Cardiac fibroblast (primary cell): ENCODE data around the gene NPTN.

ENCODE experiments used
- DNase-seq, 2 donors: peaks; one replicate each; pipeline versions ENCODE4 v3.0.0 to v3.0.0-alpha.2; 2010; ENCODE audit warnings: low read depth in 2 of 2
- H3K4me3 ChIP-seq, 2 donors: replicated peaks in 1 of 2; 1 replicate in 1 of 2; 2 replicates in 1 of 2; pipeline ENCODE4 v1.5.1; 2011; ENCODE audit warnings: low read depth in 2 of 2, low read length in 2 of 2, mild to moderate bottlenecking in 2 of 2, moderate library complexity in 1 of 2
- TF ChIP-seq, protein P1 (sequence below): IDR thresholded peaks from one replicate; pipeline ENCODE4 v1.5.1; 2011; ENCODE audit warnings: low read depth, mild to moderate bottlenecking, low read length, inconsistent platforms

Gene NPTN

DNA sequence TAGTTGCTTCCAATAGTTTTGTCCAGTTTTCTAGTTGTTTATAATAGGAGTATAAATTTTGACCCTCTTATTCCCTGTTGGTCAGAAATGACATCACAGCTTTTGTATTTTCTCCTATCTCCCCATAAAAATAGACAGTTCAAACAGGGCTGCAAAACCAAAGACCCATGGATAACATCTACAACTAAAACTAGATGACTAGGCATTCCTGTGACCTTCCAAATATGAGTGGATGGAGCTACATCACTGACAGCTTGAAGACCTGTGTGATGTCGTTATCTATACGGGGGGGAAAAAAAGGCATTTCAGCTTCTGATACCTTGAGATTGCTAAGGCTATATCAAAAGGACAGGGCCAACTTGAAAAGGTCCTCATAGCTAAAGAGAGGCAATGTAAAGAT is 105.6 kb downstream of the NPTN start:
- no peak overlapping the region for H3K4me3 ChIP-seq
- DNase-seq = no peak
- TF ChIP-seq, protein P1, sequence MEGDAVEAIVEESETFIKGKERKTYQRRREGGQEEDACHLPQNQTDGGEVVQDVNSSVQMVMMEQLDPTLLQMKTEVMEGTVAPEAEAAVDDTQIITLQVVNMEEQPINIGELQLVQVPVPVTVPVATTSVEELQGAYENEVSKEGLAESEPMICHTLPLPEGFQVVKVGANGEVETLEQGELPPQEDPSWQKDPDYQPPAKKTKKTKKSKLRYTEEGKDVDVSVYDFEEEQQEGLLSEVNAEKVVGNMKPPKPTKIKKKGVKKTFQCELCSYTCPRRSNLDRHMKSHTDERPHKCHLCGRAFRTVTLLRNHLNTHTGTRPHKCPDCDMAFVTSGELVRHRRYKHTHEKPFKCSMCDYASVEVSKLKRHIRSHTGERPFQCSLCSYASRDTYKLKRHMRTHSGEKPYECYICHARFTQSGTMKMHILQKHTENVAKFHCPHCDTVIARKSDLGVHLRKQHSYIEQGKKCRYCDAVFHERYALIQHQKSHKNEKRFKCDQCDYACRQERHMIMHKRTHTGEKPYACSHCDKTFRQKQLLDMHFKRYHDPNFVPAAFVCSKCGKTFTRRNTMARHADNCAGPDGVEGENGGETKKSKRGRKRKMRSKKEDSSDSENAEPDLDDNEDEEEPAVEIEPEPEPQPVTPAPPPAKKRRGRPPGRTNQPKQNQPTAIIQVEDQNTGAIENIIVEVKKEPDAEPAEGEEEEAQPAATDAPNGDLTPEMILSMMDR = no peak

DNA sequence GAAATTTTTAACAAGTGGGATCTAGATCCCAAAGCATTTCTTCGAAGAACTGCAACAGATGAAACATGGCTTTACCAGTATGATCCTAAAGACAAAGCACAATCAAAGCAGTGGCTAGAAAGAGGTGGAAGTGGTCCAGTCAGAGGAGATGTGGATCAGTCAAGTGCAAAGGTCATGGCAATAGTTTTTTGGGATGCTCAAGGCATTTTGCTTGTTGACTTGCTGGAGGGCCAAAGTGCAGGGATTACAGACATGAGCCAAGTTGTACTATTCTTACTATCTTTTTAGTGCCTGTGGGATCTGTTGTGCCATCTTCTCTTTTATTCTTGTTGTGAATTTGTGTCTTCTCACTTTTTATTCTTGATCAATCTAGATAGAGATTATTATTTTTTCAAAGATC is 108.3 kb downstream of the NPTN start:
- no peak for DNase-seq
- no peak overlapping the region for H3K4me3 ChIP-seq
- TF ChIP-seq, protein P1 = no peak

DNA sequence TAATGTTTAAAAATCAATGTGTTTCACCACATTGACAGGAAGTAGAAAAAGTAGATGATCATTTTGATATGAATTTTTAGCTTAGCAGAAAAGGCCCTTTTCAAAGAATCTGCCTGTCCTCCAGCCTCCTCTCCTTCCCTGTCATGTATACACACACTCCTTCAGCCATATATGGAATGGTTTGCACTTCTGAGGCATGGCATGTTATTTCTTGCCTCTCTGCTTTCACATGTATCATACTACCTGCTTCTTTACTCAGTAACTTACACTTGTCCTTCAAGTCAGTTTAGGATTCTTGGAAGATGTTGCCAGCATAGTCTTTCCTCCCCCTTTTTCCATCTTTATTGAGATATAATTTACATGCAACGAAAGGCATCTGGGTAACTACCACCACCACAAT is 111.2 kb downstream of the NPTN start:
- TF ChIP-seq, protein P1 = no peak
- no peak overlapping the region for H3K4me3 ChIP-seq
- DNase-seq = no peak

- H3K4me3 ChIP-seq = no peak overlapping the region
- TF ChIP-seq, protein P1 = no peak
- DNase-seq = no peak
These were observed 114.1 kb downstream of the NPTN start for GRCh38 chr15:73518876-73519733.

GRCh38 chr15:73518180-73518862 is 114.9 kb downstream of the NPTN start:
- DNase-seq = no peak
- no peak overlapping the region for H3K4me3 ChIP-seq
- TF ChIP-seq, protein P1 = no peak

DNA sequence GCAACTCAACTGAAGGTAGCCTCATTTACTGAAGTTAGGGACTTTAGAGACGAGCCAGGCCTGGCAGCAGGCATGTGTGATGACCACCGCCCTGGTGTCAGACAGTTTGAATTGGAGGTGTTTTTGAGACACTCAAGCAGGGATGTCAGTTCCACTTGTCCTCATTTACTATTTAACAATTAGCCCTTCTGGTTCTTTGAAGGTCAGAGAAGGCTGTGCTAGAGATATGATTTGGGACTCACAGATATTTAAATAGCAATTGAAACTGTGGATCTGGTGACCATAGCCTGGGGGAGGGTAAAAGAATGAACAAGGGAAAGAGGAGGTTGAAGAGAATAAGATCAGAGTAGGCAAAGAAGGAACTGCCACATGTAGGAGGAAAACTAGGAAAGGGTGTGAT is 115.6 kb downstream of the NPTN start:
- no peak overlapping the region for H3K4me3 ChIP-seq
- TF ChIP-seq, protein P1 = no peak
- DNase-seq = no peak
